CD14-positive monocyte (primary cell): ENCODE measurements around the gene ATOX1. TPM values are rescaled to one million over a fixed set of nuclear protein-coding genes. Genes with fewer than 3 reads are reported as not detected.

Source experiments
- DNase-seq, 3 donors: peaks; one replicate each; pipeline ENCODE4 v3.0.0-alpha.2; 2011 to 2022
- H2AFZ ChIP-seq: 2 replicates; pipeline ENCODE4 v1.6.0; 2012; ENCODE audit warnings: mild to moderate bottlenecking, low read depth, low read length, inconsistent platforms; ENCODE audit not compliant: insufficient read depth, poor library complexity, severe bottlenecking
- H3K27ac ChIP-seq, 2 donors: 1 replicate in 1 of 2; 2 replicates in 1 of 2; pipeline ENCODE4 v1.5.1; 2012 to 2013; ENCODE audit warnings: low read length in 2 of 2, control low read depth in 1 of 2, inconsistent platforms in 1 of 2, low read depth in 1 of 2, mild to moderate bottlenecking in 1 of 2
- H3K27me3 ChIP-seq, 2 donors: one replicate each; pipeline versions ENCODE4 v1.6.0 to v1.6.1; 2011 to 2013; ENCODE audit warnings: low read length in 2 of 2; ENCODE audit not compliant: control insufficient read depth in 2 of 2, insufficient read depth in 2 of 2
- H3K36me3 ChIP-seq, 2 donors: replicated peaks in 1 of 2; 1 replicate in 1 of 2; 2 replicates in 1 of 2; pipeline versions ENCODE4 v1.5.1 to v1.6.1; 2012 to 2013; ENCODE audit warnings: low read length in 2 of 2, control low read depth in 1 of 2, inconsistent platforms in 1 of 2, mild to moderate bottlenecking in 1 of 2; ENCODE audit not compliant: insufficient read depth in 2 of 2, control insufficient read depth in 1 of 2
- H3K4me1 ChIP-seq, 2 donors: 1 replicate in 1 of 2; 2 replicates in 1 of 2; pipeline versions ENCODE4 v1.5.1 to v1.6.1; 2012 to 2013; ENCODE audit warnings: low read length in 2 of 2, control low read depth in 1 of 2, inconsistent platforms in 1 of 2, mild to moderate bottlenecking in 1 of 2, moderate library complexity in 1 of 2; ENCODE audit not compliant: insufficient read depth in 2 of 2, control insufficient read depth in 1 of 2
- H3K4me2 ChIP-seq: replicated peaks from 2 replicates; pipeline ENCODE3; 2012; ENCODE audit warnings: low read length, moderate library complexity, mild to moderate bottlenecking; ENCODE audit not compliant: poor library complexity, severe bottlenecking; ENCODE audit errors: extremely low read depth
- H3K4me3 ChIP-seq, 3 experiments: fragments of 200-600 bp in 1 of 3; sonication (generic) in 1 of 3; replicated peaks in 1 of 3; 1 replicate in 2 of 3; 2 replicates in 1 of 3; pipeline ENCODE4 v1.5.1; 2011 to 2013; ENCODE audit warnings: low read length in 3 of 3, mild to moderate bottlenecking in 3 of 3, control low read depth in 2 of 3, low read depth in 2 of 3, inconsistent platforms in 1 of 3, moderate library complexity in 1 of 3
- H3K79me2 ChIP-seq: 2 replicates; pipeline ENCODE4 v1.6.0; 2012; ENCODE audit warnings: mild to moderate bottlenecking, control low read depth, inconsistent platforms, low read length, moderate library complexity; ENCODE audit not compliant: insufficient read depth
- H3K9ac ChIP-seq: 2 replicates; pipeline ENCODE4 v1.6.0; 2017; ENCODE audit warnings: low read length, mild to moderate bottlenecking; ENCODE audit not compliant: insufficient read depth, poor library complexity, severe bottlenecking
- H3K9me3 ChIP-seq, 2 donors: replicated peaks in 1 of 2; 1 replicate in 1 of 2; 2 replicates in 1 of 2; pipeline versions ENCODE4 v1.5.1 to v1.6.1; 2012 to 2013; ENCODE audit warnings: low read length in 2 of 2, control low read depth in 1 of 2; ENCODE audit not compliant: control insufficient read depth in 1 of 2, insufficient read depth in 1 of 2
- H4K20me1 ChIP-seq: 2 replicates; pipeline ENCODE4 v1.6.0; 2012; ENCODE audit warnings: mild to moderate bottlenecking, low read length, control low read depth, moderate library complexity; ENCODE audit not compliant: insufficient read depth
- H3K27ac Mint-ChIP-seq, 7 donors: one replicate each; pipeline ENCODE4 v1.8.0; 2020; ENCODE audit warnings: mild to moderate bottlenecking in 7 of 7, mixed read lengths in 7 of 7, moderate library complexity in 6 of 7, inconsistent platforms in 2 of 7
- H3K27me3 Mint-ChIP-seq, 3 donors: one replicate each; pipeline ENCODE4 v1.8.0; 2021 to 2022; ENCODE audit warnings: low read depth in 3 of 3, mild to moderate bottlenecking in 3 of 3, mixed read lengths in 3 of 3, moderate library complexity in 3 of 3, inconsistent platforms in 1 of 3
- H3K36me3 Mint-ChIP-seq, 2 donors: one replicate each; pipeline ENCODE4 v1.8.0; 2020; ENCODE audit warnings: mixed read lengths in 2 of 2, inconsistent platforms in 1 of 2, mild to moderate bottlenecking in 1 of 2
- H3K4me1 Mint-ChIP-seq: one replicate; pipeline ENCODE4 v1.8.0; 2020; ENCODE audit warnings: mild to moderate bottlenecking, mixed read lengths
- H3K4me3 Mint-ChIP-seq, 2 donors: one replicate each; pipeline ENCODE4 v1.8.0; 2020; ENCODE audit warnings: mild to moderate bottlenecking in 2 of 2, mixed read lengths in 2 of 2, moderate library complexity in 1 of 2
- H3K9me3 Mint-ChIP-seq, 7 donors: one replicate each; pipeline ENCODE4 v1.8.0; 2020 to 2022; ENCODE audit warnings: mixed read lengths in 7 of 7, mild to moderate bottlenecking in 6 of 7, moderate library complexity in 6 of 7, inconsistent platforms in 2 of 7
- WGBS: methylation state at CpG from one replicate; pipeline ENCODE4 v1.1.5; 2013; ENCODE audit warnings: missing lambda C conversion rate; ENCODE audit not compliant: insufficient coverage; 5-methylcytosine and 5-hydroxymethylcytosine counted together
- intact Hi-C, 2 donors: fragments of 100-400 bp; cut with micrococcal nuclease; formaldehyde crosslinking; loops; one replicate each; pipeline versions ENCODE4 v1.15.0 to v1.15.1; 2023
- polyA plus RNA-seq, 3 donors: library from polyadenylated mRNA; depleted of rRNA in 1 of 3; unstranded in 2 of 3; stranded (reverse) in 1 of 3; fragments of 300-500 nt in 2 of 3; fragments of >200 nt in 1 of 3; fragmentation: Illumina TruSeq in 2 of 3; gene quantifications; 1 replicate in 2 of 3; 2 replicates in 1 of 3; pipeline ENCODE4 v1.2.3, GENCODE V29; 2012 to 2021
- TF ChIP-seq, protein P1 (sequence below): fragments of 200-600 bp; IDR thresholded peaks from one replicate; pipeline ENCODE4 v1.8.0; 2022; ENCODE audit warnings: antibody characterized with exemption, mild to moderate bottlenecking

ATOX1 gene
- polyA plus RNA-seq, 3 donors = 89.9 to 149 (median 148) TPM

DNA sequence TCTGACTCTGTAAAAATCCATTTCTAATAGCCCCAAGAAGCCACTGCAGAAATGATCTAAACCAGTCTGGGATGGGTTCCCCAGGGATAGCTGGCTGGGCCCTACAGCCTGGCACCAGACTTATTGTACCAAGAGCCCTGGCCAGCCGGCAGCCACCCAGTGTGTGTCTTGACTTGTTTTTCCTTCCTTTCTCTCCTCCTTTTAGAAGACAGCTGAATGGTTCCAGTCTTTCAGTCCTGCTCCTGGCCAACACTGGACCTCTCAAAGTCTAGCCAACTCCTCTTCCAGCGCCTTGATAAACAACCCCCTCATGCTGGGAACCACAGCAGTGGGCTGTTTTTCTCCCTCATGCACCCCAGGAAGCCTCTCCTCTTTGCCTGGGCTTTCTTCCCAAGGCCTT lies 34.1 kb downstream of the ATOX1 start:
- H3K36me3 Mint-ChIP-seq = peaks cover 4 to 8% of the 10 kb centered on the region in 2 donors
- Histone ChIP-seq H3K36me3 (no peaks in the 10 kb centered on the region), H4K20me1 (no peaks in the 10 kb centered on the region), H3K9me3 (peaks cover 0 to under 1% of the 10 kb centered on the region in 2 donors), H3K4me3 (no peak overlapping the region), H3K27me3 (no peaks in the 10 kb centered on the region), H3K79me2 (no peaks in the 10 kb centered on the region), H3K9ac (no peak overlapping the region), H3K27ac (no peak overlapping the region), H3K4me1 (peaks cover 35 to 40% of the 10 kb centered on the region in 2 donors), H3K4me2 (no peak overlapping the region), H2AFZ (no peak overlapping the region)
- no peak for DNase-seq
- peaks cover 2 to 5% (median 3%) of the 10 kb centered on the region in 7 donors for H3K9me3 Mint-ChIP-seq
- peaks cover 38% of the 10 kb centered on the region for H3K4me1 Mint-ChIP-seq
- no peaks in the 10 kb centered on the region for H3K27me3 Mint-ChIP-seq
- intact Hi-C loops = no loop called here
- no peak overlapping the region for H3K27ac Mint-ChIP-seq
- WGBS = 93% methylated on average over 2 of the region's 2 CpGs
- TF ChIP-seq, protein P1, sequence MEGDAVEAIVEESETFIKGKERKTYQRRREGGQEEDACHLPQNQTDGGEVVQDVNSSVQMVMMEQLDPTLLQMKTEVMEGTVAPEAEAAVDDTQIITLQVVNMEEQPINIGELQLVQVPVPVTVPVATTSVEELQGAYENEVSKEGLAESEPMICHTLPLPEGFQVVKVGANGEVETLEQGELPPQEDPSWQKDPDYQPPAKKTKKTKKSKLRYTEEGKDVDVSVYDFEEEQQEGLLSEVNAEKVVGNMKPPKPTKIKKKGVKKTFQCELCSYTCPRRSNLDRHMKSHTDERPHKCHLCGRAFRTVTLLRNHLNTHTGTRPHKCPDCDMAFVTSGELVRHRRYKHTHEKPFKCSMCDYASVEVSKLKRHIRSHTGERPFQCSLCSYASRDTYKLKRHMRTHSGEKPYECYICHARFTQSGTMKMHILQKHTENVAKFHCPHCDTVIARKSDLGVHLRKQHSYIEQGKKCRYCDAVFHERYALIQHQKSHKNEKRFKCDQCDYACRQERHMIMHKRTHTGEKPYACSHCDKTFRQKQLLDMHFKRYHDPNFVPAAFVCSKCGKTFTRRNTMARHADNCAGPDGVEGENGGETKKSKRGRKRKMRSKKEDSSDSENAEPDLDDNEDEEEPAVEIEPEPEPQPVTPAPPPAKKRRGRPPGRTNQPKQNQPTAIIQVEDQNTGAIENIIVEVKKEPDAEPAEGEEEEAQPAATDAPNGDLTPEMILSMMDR = no peak
- H3K4me3 Mint-ChIP-seq = no peak overlapping the region

DNA sequence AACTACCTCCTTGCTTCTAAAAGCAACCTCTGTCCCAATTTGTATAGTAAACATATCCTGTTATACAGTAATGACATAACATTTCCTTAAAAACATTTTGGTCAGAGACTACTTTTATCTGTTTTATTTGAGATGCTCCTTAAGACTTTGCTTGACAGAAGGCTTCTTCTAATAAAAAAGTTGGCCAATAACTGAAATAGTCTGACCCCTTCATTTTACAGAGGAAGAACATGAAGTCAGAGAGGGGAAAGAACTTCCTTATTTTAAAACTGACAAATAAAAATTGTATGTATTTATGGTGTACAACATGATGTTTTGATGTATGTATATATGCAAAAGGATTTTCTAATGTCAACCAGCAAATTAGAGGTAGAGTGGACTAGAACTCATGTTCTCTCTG lies 35.9 kb downstream of the ATOX1 start:
- no peaks in the 10 kb centered on the region for H3K9me3 ChIP-seq
- H3K79me2 ChIP-seq = no peaks in the 10 kb centered on the region
- H3K9ac ChIP-seq = no peak overlapping the region
- TF ChIP-seq, protein P1 = no peak
- no peaks in the 10 kb centered on the region for H3K36me3 ChIP-seq
- Mint-ChIP-seq H3K4me3 (no peak overlapping the region), H3K27me3 (peaks cover 0 to under 1% (median 0%) of the 10 kb centered on the region in 3 donors), H3K4me1 (peaks cover 40% of the 10 kb centered on the region), H3K36me3 (peaks cover 2 to 4% of the 10 kb centered on the region in 2 donors), H3K27ac (peak overlapping the region in 3 of 7 donors; percentile 15 to 50 (median 17)), H3K9me3 (peaks cover 0 to 2% (median 0%) of the 10 kb centered on the region in 7 donors)
- H3K27ac ChIP-seq = no peak overlapping the region
- no peaks in the 10 kb centered on the region for H3K27me3 ChIP-seq
- no peak overlapping the region for H3K4me2 ChIP-seq
- intact Hi-C loops = no loop called here
- H3K4me1 ChIP-seq = peaks cover 35 to 40% of the 10 kb centered on the region in 2 donors
- DNase-seq = peak in 1 of 3 donors; percentile 18
- no peak overlapping the region for H2AFZ ChIP-seq
- no peaks in the 10 kb centered on the region for H4K20me1 ChIP-seq
- no peak overlapping the region for H3K4me3 ChIP-seq
